Suprapubic skin (tissue), 4 donors: Measurements from ENCODE around the gene MCF2L2.

Experiments
- EP300 ChIP-seq: sonication (generic); formaldehyde crosslinking; IDR thresholded peaks from one replicate; pipeline ENCODE4 v1.6.1; 2017; ENCODE audit warnings: antibody characterized with exemption
- POLR2A ChIP-seq, 2 donors: fragments of 450-650 bp; IDR thresholded peaks; one replicate each; pipeline ENCODE4 v1.6.1; 2017; ENCODE audit warnings: antibody characterized with exemption in 2 of 2, mild to moderate bottlenecking in 2 of 2, moderate library complexity in 2 of 2
- POLR2AphosphoS5 ChIP-seq, 3 donors: sonication (generic); formaldehyde crosslinking; IDR thresholded peaks; one replicate each; pipeline ENCODE4 v1.6.1; 2017; ENCODE audit warnings: antibody characterized with exemption in 3 of 3
- TF ChIP-seq, protein P1 (sequence below), 2 donors: fragments of 200-600 bp in 1 of 2; fragments of 450-650 bp in 1 of 2; sonication (generic) in 1 of 2; IDR thresholded peaks; one replicate each; pipeline ENCODE4 v1.5.1; 2016 to 2019; ENCODE audit warnings: antibody characterized with exemption in 2 of 2, mild to moderate bottlenecking in 1 of 2, moderate library complexity in 1 of 2

DNA sequence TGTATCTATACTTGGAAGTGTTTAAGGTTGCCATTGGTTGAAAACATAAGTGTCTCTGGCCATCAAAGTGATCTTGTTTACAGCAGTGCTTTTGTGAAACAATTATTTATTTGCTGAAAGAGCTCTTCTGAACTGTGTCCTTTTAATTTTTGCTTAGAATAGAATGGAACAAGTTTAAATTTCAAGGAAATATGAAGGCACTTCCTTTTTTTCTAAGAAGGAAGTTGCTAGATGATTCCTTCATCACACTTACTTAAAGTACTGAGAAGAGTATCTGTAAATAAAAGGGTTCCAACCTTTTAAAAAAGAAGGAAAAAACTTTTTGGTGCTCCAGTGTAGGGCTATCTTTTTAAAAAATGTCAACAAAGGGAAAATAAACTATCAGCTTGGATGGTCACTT, 155.6 kb downstream of the MCF2L2 start:
- TF ChIP-seq, protein P1, sequence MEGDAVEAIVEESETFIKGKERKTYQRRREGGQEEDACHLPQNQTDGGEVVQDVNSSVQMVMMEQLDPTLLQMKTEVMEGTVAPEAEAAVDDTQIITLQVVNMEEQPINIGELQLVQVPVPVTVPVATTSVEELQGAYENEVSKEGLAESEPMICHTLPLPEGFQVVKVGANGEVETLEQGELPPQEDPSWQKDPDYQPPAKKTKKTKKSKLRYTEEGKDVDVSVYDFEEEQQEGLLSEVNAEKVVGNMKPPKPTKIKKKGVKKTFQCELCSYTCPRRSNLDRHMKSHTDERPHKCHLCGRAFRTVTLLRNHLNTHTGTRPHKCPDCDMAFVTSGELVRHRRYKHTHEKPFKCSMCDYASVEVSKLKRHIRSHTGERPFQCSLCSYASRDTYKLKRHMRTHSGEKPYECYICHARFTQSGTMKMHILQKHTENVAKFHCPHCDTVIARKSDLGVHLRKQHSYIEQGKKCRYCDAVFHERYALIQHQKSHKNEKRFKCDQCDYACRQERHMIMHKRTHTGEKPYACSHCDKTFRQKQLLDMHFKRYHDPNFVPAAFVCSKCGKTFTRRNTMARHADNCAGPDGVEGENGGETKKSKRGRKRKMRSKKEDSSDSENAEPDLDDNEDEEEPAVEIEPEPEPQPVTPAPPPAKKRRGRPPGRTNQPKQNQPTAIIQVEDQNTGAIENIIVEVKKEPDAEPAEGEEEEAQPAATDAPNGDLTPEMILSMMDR (IDR thresholded peaks at IDR 0.05): no peak
- TF ChIP-seq POLR2A (IDR thresholded peaks at IDR 0.05): no peak
- no peak for TF ChIP-seq EP300
- no peak for TF ChIP-seq POLR2AphosphoS5 (IDR thresholded peaks at IDR 0.05)
